SK-N-SH treated with all-trans-retinoic acid at 6 μM for 48 hours (cell line): Measurements from ENCODE around the gene BRD1.

Experiments
- ATAC-seq: fragments of 200-7000 bp; cut with Tn5 transposase; 3 replicates; pipeline ENCODE4 v1.9.1; 2020; ENCODE audit warnings: mild to moderate bottlenecking, moderate library complexity
- ARNTL ChIP-seq: fragments of 450-650 bp; formaldehyde crosslinking; IDR thresholded peaks from 2 replicates; pipeline ENCODE4 v1.5.0; 2020; ENCODE audit warnings: low read depth, mild to moderate bottlenecking, moderate library complexity, borderline replicate concordance
- BACH2 ChIP-seq: fragments of 250-450 bp; sonication (Bioruptor Pico); IDR thresholded peaks from 2 replicates; pipeline ENCODE4 v1.9.0; 2021; ENCODE audit warnings: mild to moderate bottlenecking, borderline replicate concordance
- CSDC2 ChIP-seq: fragments of 250-450 bp; sonication (Bioruptor Pico); IDR thresholded peaks from 2 replicates; pipeline ENCODE4 v1.5.0; 2020; ENCODE audit warnings: mild to moderate bottlenecking, moderate library complexity
- GLIS3 ChIP-seq: fragments of 250-450 bp; sonication (Bioruptor Pico); IDR thresholded peaks from 2 replicates; pipeline ENCODE4 v1.5.0; 2020; ENCODE audit warnings: mild to moderate bottlenecking, moderate library complexity
- OSR1 ChIP-seq: fragments of 250-450 bp; sonication (Bioruptor Pico); IDR thresholded peaks from 2 replicates; pipeline ENCODE4 v1.8.0; 2022; ENCODE audit warnings: moderate library complexity, mild to moderate bottlenecking, inconsistent platforms
- PPARA ChIP-seq: fragments of 250-450 bp; sonication (Bioruptor Pico); IDR thresholded peaks from 2 replicates; pipeline ENCODE4 v1.5.0; 2020; ENCODE audit warnings: mild to moderate bottlenecking, borderline replicate concordance
- RARB ChIP-seq: fragments of 250-450 bp; sonication (Bioruptor Pico); IDR thresholded peaks from 2 replicates; pipeline ENCODE4 v1.8.0; 2021; ENCODE audit warnings: mild to moderate bottlenecking, moderate library complexity
- TCF4 ChIP-seq: fragments of 250-450 bp; sonication (Bioruptor Pico); IDR thresholded peaks from 2 replicates; pipeline ENCODE4 v1.8.0; 2021; ENCODE audit warnings: mild to moderate bottlenecking, moderate library complexity, borderline replicate concordance
- TOX ChIP-seq: fragments of 250-450 bp; sonication (Bioruptor Pico); IDR thresholded peaks from 2 replicates; pipeline ENCODE4 v1.8.0; 2021; ENCODE audit warnings: mild to moderate bottlenecking, moderate library complexity, borderline replicate concordance
- ZC3H10 ChIP-seq: fragments of 250-450 bp; sonication (Bioruptor Pico); IDR thresholded peaks from 2 replicates; pipeline ENCODE4 v1.5.1; 2021; ENCODE audit warnings: mild to moderate bottlenecking, moderate library complexity
- ZFP3 ChIP-seq: fragments of 250-450 bp; sonication (Bioruptor Pico); IDR thresholded peaks from 2 replicates; pipeline ENCODE4 v1.5.0; 2020; ENCODE audit warnings: mild to moderate bottlenecking, moderate library complexity
- ZFP30 ChIP-seq: fragments of 450-650 bp; formaldehyde crosslinking; IDR thresholded peaks from 2 replicates; pipeline ENCODE4 v1.5.0; 2022; ENCODE audit warnings: mild to moderate bottlenecking, moderate library complexity
- ZNF565 ChIP-seq: fragments of 450-650 bp; formaldehyde crosslinking; conservative IDR thresholded peaks from 2 replicates; pipeline ENCODE4 v1.5.0; 2020; ENCODE audit warnings: low read depth, mild to moderate bottlenecking, moderate library complexity
- ZNF70 ChIP-seq: fragments of 450-650 bp; formaldehyde crosslinking; IDR thresholded peaks from 2 replicates; pipeline ENCODE4 v1.5.0; 2020; ENCODE audit warnings: mild to moderate bottlenecking, moderate library complexity
- ZNF8 ChIP-seq: fragments of 450-650 bp; formaldehyde crosslinking; IDR thresholded peaks from 2 replicates; pipeline ENCODE4 v1.5.0; 2020; ENCODE audit warnings: mild to moderate bottlenecking, moderate library complexity
- TF ChIP-seq, protein P1 (sequence below): fragments of 250-450 bp; sonication (Bioruptor Pico); IDR thresholded peaks from 2 replicates; pipeline ENCODE4 v1.5.1; 2020; ENCODE audit warnings: low read depth, mild to moderate bottlenecking, moderate library complexity
- TF ChIP-seq, protein P2 (sequence below): fragments of 250-450 bp; sonication (Bioruptor Pico); IDR thresholded peaks from 2 replicates; pipeline ENCODE4 v1.8.0; 2020; ENCODE audit warnings: mild to moderate bottlenecking, moderate library complexity, borderline replicate concordance
- TF ChIP-seq, protein P3 (sequence below): fragments of 250-450 bp; sonication (Bioruptor Pico); IDR thresholded peaks from 2 replicates; pipeline ENCODE4 v1.5.0; 2020; ENCODE audit warnings: mild to moderate bottlenecking, moderate library complexity
- TF ChIP-seq, protein P4 (sequence below): fragments of 250-450 bp; sonication (Bioruptor Pico); IDR thresholded peaks from 2 replicates; pipeline ENCODE4 v1.5.1; 2021; ENCODE audit warnings: mild to moderate bottlenecking, moderate library complexity
- TF ChIP-seq, protein P5 (sequence below): fragments of 250-450 bp; sonication (Bioruptor Pico); IDR thresholded peaks from 2 replicates; pipeline ENCODE4 v1.8.0; 2021; ENCODE audit warnings: low read depth, mild to moderate bottlenecking, moderate library complexity, borderline replicate concordance

BRD1 gene

DNA sequence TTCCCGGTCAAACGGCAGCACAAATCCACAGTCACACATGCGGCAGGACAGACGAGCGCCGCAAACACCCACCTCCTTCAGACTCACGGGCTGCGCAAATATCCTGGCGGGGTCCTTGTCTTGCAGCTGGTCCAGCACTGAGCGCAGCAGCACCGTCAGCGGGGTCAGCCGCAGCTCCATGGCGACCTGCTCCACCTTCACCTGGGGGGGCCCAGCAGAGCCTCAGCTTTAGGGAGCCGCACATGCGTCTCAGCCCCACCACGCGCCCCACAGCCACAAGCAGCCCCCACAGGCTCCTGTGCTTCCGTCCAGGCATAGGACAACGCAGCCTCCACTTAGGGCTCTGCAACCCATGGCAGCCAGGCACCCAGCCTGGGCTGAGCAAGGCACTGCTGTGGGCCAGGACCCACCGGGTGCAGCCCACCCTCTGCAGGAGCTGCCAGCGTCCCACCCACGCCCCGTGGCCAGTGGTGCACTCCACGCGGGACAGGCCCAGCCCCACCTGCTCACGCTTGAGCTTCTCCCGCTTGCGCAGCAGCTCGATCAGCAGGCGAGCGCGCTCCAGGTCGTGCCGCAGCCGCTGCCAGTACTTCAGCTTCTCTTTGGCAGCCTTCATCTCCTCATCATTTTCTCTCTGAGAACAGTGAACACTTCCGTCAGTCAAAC is 29.1 kb downstream of the BRD1 start (continued):
- TF ChIP-seq ZNF565 (CRISPR knock-in tag) (no peak), PPARA (CRISPR knock-in tag) (no peak), ZFP3 (CRISPR knock-in tag) (no peak), TCF4 (CRISPR knock-in tag) (no peak), TOX (CRISPR knock-in tag) (no peak), ZNF8 (no peak)
- TF ChIP-seq, all 23 proteins: peak for 0

DNA sequence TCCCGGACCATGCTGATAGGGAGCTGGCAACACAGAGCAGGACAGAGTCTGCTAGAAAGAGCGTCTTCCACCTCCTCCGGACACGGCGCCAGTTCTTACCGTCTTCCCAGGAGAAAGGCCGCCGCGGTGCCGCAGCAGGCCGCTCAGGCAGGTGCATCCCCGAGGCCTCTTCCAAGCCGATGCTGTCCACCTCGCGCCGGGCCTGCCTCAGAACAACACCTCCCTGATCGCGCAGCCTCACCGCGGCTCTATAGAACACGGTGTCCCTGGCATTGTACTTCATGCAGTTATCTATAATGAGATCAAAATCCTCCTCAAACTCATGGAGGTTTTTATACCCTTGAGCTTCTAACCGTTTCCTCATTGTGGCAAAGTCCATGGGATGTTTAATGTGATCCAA is 30.0 kb downstream of the BRD1 start:
- ATAC-seq = no peak
- TF ChIP-seq OSR1 (no peak), CSDC2 (CRISPR knock-in tag) (no peak)

DNA sequence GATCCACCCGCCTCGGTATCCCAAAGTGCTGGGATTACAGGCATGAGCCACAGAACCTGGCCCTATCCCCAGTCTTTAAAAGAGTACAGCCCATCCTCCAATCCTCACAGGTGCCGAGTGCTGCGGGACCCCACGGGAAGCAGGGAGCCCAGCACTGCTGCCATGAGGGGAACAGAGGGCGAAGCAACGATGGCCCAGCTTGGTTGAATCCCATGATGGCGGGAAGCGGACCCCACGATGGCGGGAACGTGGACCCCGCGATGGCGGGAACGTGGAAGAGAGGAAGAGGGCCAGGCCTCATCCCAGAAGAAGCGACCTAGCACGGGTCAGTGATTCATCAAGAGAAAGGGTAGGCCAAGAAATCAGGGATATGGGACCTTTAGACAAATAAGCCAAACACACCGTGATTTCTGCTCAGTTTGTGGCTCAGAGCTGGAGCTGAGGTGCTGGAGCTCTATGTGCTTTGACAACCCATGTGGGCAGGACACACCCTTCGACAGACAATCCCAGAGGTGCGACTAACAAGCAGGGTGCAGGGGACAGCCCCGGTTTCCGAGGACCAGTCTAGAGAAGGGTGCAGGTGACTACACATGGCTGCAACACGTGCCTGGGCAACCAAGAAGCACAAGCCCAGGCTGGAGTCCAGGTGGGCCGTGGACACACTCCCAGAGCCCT is 30.9 kb downstream of the BRD1 start:
- no peak for ATAC-seq
- TF ChIP-seq CSDC2 (CRISPR knock-in tag) (no peak), ZC3H10 (no peak), ARNTL (CRISPR knock-in tag) (no peak), GLIS3 (no peak), TOX (CRISPR knock-in tag) (no peak), BACH2 (CRISPR knock-in tag) (no peak), ZFP3 (CRISPR knock-in tag) (no peak), ZNF70 (no peak)
- TF ChIP-seq, protein P1, sequence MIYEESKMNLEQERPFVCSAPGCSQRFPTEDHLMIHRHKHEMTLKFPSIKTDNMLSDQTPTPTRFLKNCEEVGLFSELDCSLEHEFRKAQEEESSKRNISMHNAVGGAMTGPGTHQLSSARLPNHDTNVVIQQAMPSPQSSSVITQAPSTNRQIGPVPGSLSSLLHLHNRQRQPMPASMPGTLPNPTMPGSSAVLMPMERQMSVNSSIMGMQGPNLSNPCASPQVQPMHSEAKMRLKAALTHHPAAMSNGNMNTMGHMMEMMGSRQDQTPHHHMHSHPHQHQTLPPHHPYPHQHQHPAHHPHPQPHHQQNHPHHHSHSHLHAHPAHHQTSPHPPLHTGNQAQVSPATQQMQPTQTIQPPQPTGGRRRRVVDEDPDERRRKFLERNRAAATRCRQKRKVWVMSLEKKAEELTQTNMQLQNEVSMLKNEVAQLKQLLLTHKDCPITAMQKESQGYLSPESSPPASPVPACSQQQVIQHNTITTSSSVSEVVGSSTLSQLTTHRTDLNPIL (CRISPR knock-in tag) = no peak

DNA sequence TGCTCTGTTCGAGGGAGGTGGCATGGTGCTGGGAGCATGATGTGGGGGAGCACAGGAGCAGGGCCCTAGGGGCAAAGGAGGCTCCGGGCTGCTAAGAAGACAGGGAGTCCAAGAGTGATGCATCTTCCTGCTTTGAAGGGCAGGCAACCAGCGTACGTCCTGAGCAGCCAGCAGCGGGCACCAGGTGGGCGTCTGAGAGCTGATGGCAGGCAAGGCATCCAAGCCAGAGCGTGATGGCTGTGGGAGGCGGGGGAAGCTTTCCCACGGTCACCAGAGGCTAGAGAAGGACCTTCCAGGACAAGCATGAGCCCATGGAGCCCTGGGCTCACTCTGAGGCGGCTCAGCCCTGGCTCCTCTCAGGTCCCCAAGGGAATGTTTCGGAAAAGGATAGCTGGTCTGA is 32.2 kb downstream of the BRD1 start:
- ATAC-seq = no peak
- no peak for TF ChIP-seq ZFP3 (CRISPR knock-in tag)
- no peak for TF ChIP-seq ZFP30 (CRISPR knock-in tag)
- no peak for TF ChIP-seq PPARA (CRISPR knock-in tag)
- TF ChIP-seq, protein P2, sequence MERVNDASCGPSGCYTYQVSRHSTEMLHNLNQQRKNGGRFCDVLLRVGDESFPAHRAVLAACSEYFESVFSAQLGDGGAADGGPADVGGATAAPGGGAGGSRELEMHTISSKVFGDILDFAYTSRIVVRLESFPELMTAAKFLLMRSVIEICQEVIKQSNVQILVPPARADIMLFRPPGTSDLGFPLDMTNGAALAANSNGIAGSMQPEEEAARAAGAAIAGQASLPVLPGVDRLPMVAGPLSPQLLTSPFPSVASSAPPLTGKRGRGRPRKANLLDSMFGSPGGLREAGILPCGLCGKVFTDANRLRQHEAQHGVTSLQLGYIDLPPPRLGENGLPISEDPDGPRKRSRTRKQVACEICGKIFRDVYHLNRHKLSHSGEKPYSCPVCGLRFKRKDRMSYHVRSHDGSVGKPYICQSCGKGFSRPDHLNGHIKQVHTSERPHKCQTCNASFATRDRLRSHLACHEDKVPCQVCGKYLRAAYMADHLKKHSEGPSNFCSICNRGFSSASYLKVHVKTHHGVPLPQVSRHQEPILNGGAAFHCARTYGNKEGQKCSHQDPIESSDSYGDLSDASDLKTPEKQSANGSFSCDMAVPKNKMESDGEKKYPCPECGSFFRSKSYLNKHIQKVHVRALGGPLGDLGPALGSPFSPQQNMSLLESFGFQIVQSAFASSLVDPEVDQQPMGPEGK (CRISPR knock-in tag) = no peak
- TF ChIP-seq, protein P3, sequence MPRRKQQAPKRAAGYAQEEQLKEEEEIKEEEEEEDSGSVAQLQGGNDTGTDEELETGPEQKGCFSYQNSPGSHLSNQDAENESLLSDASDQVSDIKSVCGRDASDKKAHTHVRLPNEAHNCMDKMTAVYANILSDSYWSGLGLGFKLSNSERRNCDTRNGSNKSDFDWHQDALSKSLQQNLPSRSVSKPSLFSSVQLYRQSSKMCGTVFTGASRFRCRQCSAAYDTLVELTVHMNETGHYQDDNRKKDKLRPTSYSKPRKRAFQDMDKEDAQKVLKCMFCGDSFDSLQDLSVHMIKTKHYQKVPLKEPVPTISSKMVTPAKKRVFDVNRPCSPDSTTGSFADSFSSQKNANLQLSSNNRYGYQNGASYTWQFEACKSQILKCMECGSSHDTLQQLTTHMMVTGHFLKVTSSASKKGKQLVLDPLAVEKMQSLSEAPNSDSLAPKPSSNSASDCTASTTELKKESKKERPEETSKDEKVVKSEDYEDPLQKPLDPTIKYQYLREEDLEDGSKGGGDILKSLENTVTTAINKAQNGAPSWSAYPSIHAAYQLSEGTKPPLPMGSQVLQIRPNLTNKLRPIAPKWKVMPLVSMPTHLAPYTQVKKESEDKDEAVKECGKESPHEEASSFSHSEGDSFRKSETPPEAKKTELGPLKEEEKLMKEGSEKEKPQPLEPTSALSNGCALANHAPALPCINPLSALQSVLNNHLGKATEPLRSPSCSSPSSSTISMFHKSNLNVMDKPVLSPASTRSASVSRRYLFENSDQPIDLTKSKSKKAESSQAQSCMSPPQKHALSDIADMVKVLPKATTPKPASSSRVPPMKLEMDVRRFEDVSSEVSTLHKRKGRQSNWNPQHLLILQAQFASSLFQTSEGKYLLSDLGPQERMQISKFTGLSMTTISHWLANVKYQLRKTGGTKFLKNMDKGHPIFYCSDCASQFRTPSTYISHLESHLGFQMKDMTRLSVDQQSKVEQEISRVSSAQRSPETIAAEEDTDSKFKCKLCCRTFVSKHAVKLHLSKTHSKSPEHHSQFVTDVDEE (CRISPR knock-in tag) = no peak
- no peak for TF ChIP-seq ZC3H10
- TF ChIP-seq RARB (CRISPR knock-in tag) = no peak
- no peak for TF ChIP-seq ARNTL (CRISPR knock-in tag)
- no peak for TF ChIP-seq TCF4 (CRISPR knock-in tag)
- TF ChIP-seq, protein P4, sequence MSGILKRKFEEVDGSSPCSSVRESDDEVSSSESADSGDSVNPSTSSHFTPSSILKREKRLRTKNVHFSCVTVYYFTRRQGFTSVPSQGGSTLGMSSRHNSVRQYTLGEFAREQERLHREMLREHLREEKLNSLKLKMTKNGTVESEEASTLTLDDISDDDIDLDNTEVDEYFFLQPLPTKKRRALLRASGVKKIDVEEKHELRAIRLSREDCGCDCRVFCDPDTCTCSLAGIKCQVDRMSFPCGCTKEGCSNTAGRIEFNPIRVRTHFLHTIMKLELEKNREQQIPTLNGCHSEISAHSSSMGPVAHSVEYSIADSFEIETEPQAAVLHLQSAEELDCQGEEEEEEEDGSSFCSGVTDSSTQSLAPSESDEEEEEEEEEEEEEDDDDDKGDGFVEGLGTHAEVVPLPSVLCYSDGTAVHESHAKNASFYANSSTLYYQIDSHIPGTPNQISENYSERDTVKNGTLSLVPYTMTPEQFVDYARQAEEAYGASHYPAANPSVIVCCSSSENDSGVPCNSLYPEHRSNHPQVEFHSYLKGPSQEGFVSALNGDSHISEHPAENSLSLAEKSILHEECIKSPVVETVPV (CRISPR knock-in tag) = no peak
- TF ChIP-seq TOX (CRISPR knock-in tag) = no peak
- TF ChIP-seq OSR1 = no peak
- TF ChIP-seq, protein P5, sequence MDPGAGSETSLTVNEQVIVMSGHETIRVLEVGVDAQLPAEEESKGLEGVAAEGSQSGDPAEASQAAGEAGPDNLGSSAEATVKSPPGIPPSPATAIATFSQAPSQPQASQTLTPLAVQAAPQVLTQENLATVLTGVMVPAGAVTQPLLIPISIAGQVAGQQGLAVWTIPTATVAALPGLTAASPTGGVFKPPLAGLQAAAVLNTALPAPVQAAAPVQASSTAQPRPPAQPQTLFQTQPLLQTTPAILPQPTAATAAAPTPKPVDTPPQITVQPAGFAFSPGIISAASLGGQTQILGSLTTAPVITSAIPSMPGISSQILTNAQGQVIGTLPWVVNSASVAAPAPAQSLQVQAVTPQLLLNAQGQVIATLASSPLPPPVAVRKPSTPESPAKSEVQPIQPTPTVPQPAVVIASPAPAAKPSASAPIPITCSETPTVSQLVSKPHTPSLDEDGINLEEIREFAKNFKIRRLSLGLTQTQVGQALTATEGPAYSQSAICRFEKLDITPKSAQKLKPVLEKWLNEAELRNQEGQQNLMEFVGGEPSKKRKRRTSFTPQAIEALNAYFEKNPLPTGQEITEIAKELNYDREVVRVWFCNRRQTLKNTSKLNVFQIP (CRISPR knock-in tag) = no peak
- TF ChIP-seq GLIS3 = no peak
